K562 (cell line): ENCODE results near the gene CTAGE1. TPM values are rescaled to one million over a fixed set of nuclear protein-coding genes. Genes with fewer than 3 reads are reported as not detected.

Experiments used
- CBX3 ChIP-seq, 2 experiments: IDR thresholded peaks; 1 replicate in 1 of 2; 2 replicates in 1 of 2; pipeline ENCODE4 v1.6.1; 2012; ENCODE audit warnings: inconsistent platforms in 2 of 2, low read length in 2 of 2, borderline replicate concordance in 1 of 2, control low read depth in 1 of 2
- CREM ChIP-seq: IDR thresholded peaks from 2 replicates; pipeline ENCODE4 v1.6.1; 2014; ENCODE audit warnings: antibody characterized with exemption, low read depth
- DDX20 ChIP-seq: fragments of 450-650 bp; IDR thresholded peaks from 2 replicates; pipeline ENCODE4 v1.6.1; 2016; ENCODE audit warnings: missing genetic modification characterization, low read depth, mild to moderate bottlenecking, missing compliant biosample characterization, moderate library complexity
- ELF2 ChIP-seq: fragments of 250-450 bp; sonication (Bioruptor Pico); IDR thresholded peaks from 2 replicates; pipeline ENCODE4 v1.5.0; 2021; ENCODE audit warnings: mild to moderate bottlenecking
- HDAC8 ChIP-seq: fragments of 450-650 bp; IDR thresholded peaks from 2 replicates; pipeline ENCODE4 v1.6.1; 2016; ENCODE audit warnings: mild to moderate bottlenecking, missing genetic modification characterization, moderate library complexity, missing compliant biosample characterization
- HIVEP1 ChIP-seq: fragments of 250-450 bp; sonication (Bioruptor Pico); IDR thresholded peaks from 2 replicates; pipeline ENCODE4 v1.4.0; 2020; ENCODE audit warnings: mild to moderate bottlenecking
- HNRNPLL ChIP-seq: fragments of 200-400 bp; formaldehyde crosslinking; IDR thresholded peaks from 2 replicates; pipeline ENCODE4 v1.6.1; 2017; ENCODE audit warnings: low read length, low read depth, mild to moderate bottlenecking; ENCODE audit not compliant: poor library complexity, severe bottlenecking
- HSF4 ChIP-seq: fragments of 250-450 bp; sonication (Bioruptor Pico); IDR thresholded peaks from 2 replicates; pipeline ENCODE4 v2.1.2; 2022; ENCODE audit warnings: mild to moderate bottlenecking, moderate library complexity, borderline replicate concordance
- KLF6 ChIP-seq: fragments of 250-450 bp; sonication (Bioruptor Pico); IDR thresholded peaks from 2 replicates; pipeline ENCODE4 v1.4.0; 2020; ENCODE audit warnings: mild to moderate bottlenecking, moderate library complexity, borderline replicate concordance
- MAFG ChIP-seq: fragments of 450-650 bp; conservative IDR thresholded peaks from 2 replicates; pipeline ENCODE4 v1.6.1; 2016; ENCODE audit warnings: missing genetic modification characterization, missing compliant biosample characterization
- MCM2 ChIP-seq: fragments of 450-650 bp; IDR thresholded peaks from 2 replicates; pipeline ENCODE4 v1.6.1; 2017; ENCODE audit warnings: low read depth, mild to moderate bottlenecking
- NFIC ChIP-seq: fragments of 450-650 bp; IDR thresholded peaks from 2 replicates; pipeline ENCODE4 v1.6.1; 2017; ENCODE audit warnings: mild to moderate bottlenecking, inconsistent platforms
- SMAD2 ChIP-seq: fragments of 150-350 bp; IDR thresholded peaks from 2 replicates; pipeline ENCODE4 v1.6.1; 2014; ENCODE audit warnings: low read depth, mild to moderate bottlenecking, low read length
- SMARCA4 ChIP-seq: fragments of 450-650 bp; IDR thresholded peaks from 2 replicates; pipeline ENCODE4 v1.6.1; 2016
- SP1 ChIP-seq: sonication (generic); formaldehyde crosslinking; IDR thresholded peaks from 2 replicates; pipeline ENCODE4 v1.8.1; 2022; ENCODE audit warnings: mild to moderate bottlenecking, missing genetic modification reagents
- TEAD1 ChIP-seq, 2 experiments: fragments of 450-650 bp in 1 of 2; sonication (generic) in 1 of 2; formaldehyde crosslinking; IDR thresholded peaks; 2 replicates each; pipeline versions ENCODE4 v1.4.0 to v1.8.0; 2020 to 2022; ENCODE audit warnings: mild to moderate bottlenecking in 2 of 2, missing genetic modification reagents in 1 of 2
- TEAD4 ChIP-seq, 2 experiments: sonication (generic) in 1 of 2; formaldehyde crosslinking in 1 of 2; IDR thresholded peaks; 2 replicates each; pipeline versions ENCODE4 v1.6.1 to v1.8.0; 2012 to 2022; ENCODE audit warnings: borderline replicate concordance in 1 of 2, inconsistent platforms in 1 of 2, low read length in 1 of 2, mild to moderate bottlenecking in 1 of 2, missing genetic modification reagents in 1 of 2
- TOE1 ChIP-seq, 2 experiments: fragments of 450-650 bp in 1 of 2; sonication (generic) in 1 of 2; formaldehyde crosslinking in 1 of 2; IDR thresholded peaks; 2 replicates each; pipeline versions ENCODE4 v1.7.1 to v1.8.0; 2016 to 2022; ENCODE audit warnings: borderline replicate concordance in 2 of 2, mild to moderate bottlenecking in 2 of 2, antibody characterized with exemption in 1 of 2, inconsistent platforms in 1 of 2, low read depth in 1 of 2, missing genetic modification reagents in 1 of 2, moderate library complexity in 1 of 2
- ZKSCAN3 ChIP-seq: fragments of 250-450 bp; sonication (Bioruptor Pico); IDR thresholded peaks from 2 replicates; pipeline ENCODE4 v1.4.0; 2020
- ZKSCAN8 ChIP-seq: fragments of 200-800 bp; sonication (Bioruptor generic); IDR thresholded peaks from 2 replicates; pipeline ENCODE4 v1.6.1; 2016; ENCODE audit warnings: missing genetic modification characterization, missing compliant biosample characterization
- ZNF175 ChIP-seq: fragments of 200-800 bp; sonication (Bioruptor generic); IDR thresholded peaks from 2 replicates; pipeline ENCODE4 v1.6.1; 2016; ENCODE audit warnings: low read depth, mild to moderate bottlenecking, missing genetic modification characterization, missing compliant biosample characterization
- ZNF696 ChIP-seq: fragments of 250-450 bp; sonication (Bioruptor Pico); conservative IDR thresholded peaks from 2 replicates; pipeline ENCODE4 v1.4.0; 2020; ENCODE audit warnings: mild to moderate bottlenecking, moderate library complexity
- polyA plus RNA-seq, 8 experiments: library from polyadenylated mRNA; depleted of rRNA in 4 of 8; stranded (reverse) in 5 of 8; unstranded in 3 of 8; fragments of >200 nt; fragmentation: Nextera tagmentation in 2 of 8; fragmentation: Illumina TruSeq in 1 of 8; extraction: Ambion mirVana in 2 of 8; extraction: Trizol in 1 of 8; gene quantifications; 2 replicates each; pipeline versions ENCODE4 v1.2.1 to v1.2.3, GENCODE V29; 2011 to 2014; ENCODE audit warnings: inconsistent platforms in 1 of 8, missing spikeins in 1 of 8
- total RNA-seq, 7 experiments: library from RNA; depleted of rRNA in 6 of 7; stranded (reverse); fragments of >200 nt in 6 of 7; fragmentation: Illumina TruSeq in 2 of 7; extraction: Trizol in 2 of 7; gene quantifications; 2 replicates each; pipeline versions ENCODE4 v1.2.1 to v1.2.3, GENCODE V29; 2011 to 2021; ENCODE audit warnings: low replicate concordance in 1 of 7
- TF ChIP-seq, protein P1 (sequence below): fragments of 250-450 bp; sonication (Bioruptor Pico); IDR thresholded peaks from 2 replicates; pipeline ENCODE4 v1.8.0; 2021; ENCODE audit warnings: mild to moderate bottlenecking, moderate library complexity
- TF ChIP-seq, protein P2 (sequence below): fragments of 450-650 bp; formaldehyde crosslinking; IDR thresholded peaks from 2 replicates; pipeline ENCODE4 v1.4.0; 2020; ENCODE audit warnings: mild to moderate bottlenecking, moderate library complexity

The CTAGE1 gene
- total and polyA plus RNA-seq, 9 of the 15 experiments (the other 6 are each of a cell fraction or from before 2014, with no cell fraction given): not detected

DNA sequence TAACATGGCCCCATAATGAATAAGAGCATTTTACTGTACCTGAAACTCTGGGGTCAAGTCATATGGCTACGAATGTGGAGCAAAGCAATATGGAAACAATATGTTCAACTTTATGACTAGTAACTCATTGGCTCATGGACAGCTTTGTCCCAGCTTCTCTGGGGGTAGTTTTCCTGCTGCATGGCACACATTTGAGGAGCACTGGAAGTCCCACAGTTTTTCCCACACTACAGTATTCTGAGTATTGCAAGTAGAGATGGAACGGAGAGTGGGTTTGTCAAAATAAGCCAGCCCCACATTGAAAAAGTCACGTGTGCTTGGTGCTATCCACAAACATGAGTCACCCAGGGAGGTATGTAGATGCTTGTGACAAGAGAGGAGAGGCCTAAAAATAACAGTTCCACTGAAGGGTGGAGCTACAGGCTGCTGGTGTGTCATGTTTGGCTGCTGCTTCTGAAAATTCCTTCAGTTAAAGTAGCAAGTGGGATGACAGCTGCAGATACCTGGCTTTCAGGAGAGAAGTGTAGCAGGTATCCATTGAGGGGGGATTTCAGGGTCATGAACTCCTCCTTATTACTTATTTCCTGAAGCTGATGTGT is 48.2 kb upstream of the CTAGE1 start (continued):
- TF ChIP-seq TEAD4 (IDR thresholded peaks at IDR 0.05; ENCODE audit: low read length): peak; percentile 76
- no peak for TF ChIP-seq TEAD4 (CRISPR knock-in tag; IDR thresholded peaks at IDR 0.05; ENCODE audit: borderline replicate concordance)
- no peak for TF ChIP-seq ELF2
- no peak for TF ChIP-seq ZNF696 (CRISPR knock-in tag)
- TF ChIP-seq SMAD2: no peak
- peak; percentile 68; the same call in 1 of the 2 replicates for TF ChIP-seq HSF4 (CRISPR knock-in tag)
- peak; percentile 17 for TF ChIP-seq HNRNPLL
- no peak for TF ChIP-seq HDAC8 (tag)
- TF ChIP-seq, protein P1, sequence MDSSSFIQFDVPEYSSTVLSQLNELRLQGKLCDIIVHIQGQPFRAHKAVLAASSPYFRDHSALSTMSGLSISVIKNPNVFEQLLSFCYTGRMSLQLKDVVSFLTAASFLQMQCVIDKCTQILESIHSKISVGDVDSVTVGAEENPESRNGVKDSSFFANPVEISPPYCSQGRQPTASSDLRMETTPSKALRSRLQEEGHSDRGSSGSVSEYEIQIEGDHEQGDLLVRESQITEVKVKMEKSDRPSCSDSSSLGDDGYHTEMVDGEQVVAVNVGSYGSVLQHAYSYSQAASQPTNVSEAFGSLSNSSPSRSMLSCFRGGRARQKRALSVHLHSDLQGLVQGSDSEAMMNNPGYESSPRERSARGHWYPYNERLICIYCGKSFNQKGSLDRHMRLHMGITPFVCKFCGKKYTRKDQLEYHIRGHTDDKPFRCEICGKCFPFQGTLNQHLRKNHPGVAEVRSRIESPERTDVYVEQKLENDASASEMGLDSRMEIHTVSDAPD (CRISPR knock-in tag): no peak
- TF ChIP-seq ZNF175 (CRISPR knock-in tag): peak; percentile 77; the same call in 1 of the 2 replicates
- TF ChIP-seq ZKSCAN8 (CRISPR knock-in tag): no peak
- TF ChIP-seq KLF6 (CRISPR knock-in tag): peak; percentile 74; the same call in 1 of the 2 replicates
- TF ChIP-seq TOE1 (IDR thresholded peaks at IDR 0.05; ENCODE audit: borderline replicate concordance): peak; percentile 93
- no peak for TF ChIP-seq TOE1 (CRISPR knock-in tag; IDR thresholded peaks at IDR 0.05; ENCODE audit: borderline replicate concordance, low read depth)
- 0 out of 2 replicates have a peak, but pooled peaks have one; percentile 15 for TF ChIP-seq CREM
- TF ChIP-seq, protein P2, sequence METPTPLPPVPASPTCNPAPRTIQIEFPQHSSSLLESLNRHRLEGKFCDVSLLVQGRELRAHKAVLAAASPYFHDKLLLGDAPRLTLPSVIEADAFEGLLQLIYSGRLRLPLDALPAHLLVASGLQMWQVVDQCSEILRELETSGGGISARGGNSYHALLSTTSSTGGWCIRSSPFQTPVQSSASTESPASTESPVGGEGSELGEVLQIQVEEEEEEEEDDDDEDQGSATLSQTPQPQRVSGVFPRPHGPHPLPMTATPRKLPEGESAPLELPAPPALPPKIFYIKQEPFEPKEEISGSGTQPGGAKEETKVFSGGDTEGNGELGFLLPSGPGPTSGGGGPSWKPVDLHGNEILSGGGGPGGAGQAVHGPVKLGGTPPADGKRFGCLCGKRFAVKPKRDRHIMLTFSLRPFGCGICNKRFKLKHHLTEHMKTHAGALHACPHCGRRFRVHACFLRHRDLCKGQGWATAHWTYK (CRISPR knock-in tag): peak; percentile 83; the same call in 1 of the 2 replicates
- TF ChIP-seq ZKSCAN3 (CRISPR knock-in tag): no peak
- TF ChIP-seq MAFG (tag): no peak; the same call in 1 of the 2 replicates
- no peak for TF ChIP-seq NFIC
- TF ChIP-seq CBX3 (IDR thresholded peaks at IDR 0.05; ENCODE audit: borderline replicate concordance in 1 of 2, low read length in 2 of 2): 0 out of 3 replicates have a peak, but pooled peaks of 1 of the 2 experiments have one; percentile 14
- no peak for TF ChIP-seq MCM2
- 0 out of 2 replicates have a peak, but pooled peaks have one; percentile 65 for TF ChIP-seq HIVEP1 (CRISPR knock-in tag)
- no peak for TF ChIP-seq SP1
- peak in 1 of 2 experiments; percentile 84; a peak in 3 of 4 replicates for TF ChIP-seq TEAD1 (CRISPR knock-in tag; IDR thresholded peaks at IDR 0.05)
- peak; percentile 29; the same call in 1 of the 2 replicates for TF ChIP-seq DDX20 (tag)
- peak; percentile 82 for TF ChIP-seq SMARCA4
